Measurements from ENCODE around the gene NOL11.
"Not testable (repeated sequence)": the region's sequence is repeated elsewhere in the genome, so short reads cannot be mapped to it uniquely, and the experiment has no call there.

Gene NOL11

DNA sequence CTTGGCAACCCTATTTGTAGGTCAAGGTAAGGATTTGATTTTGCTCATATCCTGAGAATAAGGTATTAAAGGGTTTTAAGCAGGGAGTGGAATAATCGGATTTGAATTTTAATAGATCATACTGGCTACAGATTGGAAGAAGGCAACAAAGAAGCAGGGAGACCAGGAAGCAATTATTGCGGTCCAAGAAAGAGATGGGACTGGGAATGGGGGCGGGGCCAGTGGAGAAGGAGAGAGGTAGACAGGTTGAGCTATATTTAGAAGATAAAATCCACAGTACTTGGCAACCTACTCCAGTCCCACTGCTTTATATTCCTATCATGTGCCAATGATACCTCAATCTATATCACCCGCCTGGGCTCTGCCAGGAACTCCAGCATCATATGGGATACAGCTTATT lies 5.8 kb upstream of the NOL11 start:
- DNase-seq: no peak

DNA sequence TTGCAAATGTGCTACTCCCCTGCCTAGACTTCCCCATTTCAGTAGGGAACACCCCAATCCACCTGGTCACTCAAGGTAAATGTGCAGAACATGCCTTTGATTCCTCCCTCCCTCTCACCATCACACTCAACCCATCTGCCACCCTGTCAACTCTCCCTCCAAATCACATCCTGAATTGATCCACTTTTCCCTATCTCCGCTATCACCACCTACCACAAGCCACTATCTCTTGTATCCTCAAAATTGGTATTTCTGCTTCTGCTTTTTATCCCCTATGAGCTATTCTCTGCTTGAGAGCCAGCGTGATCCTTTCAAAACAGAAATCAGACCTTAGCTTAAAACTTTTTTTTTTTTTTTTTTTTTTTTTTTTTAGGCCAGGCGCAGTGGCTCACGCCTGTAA lies 5.4 kb upstream of the NOL11 start:
- DNase-seq: no peak

DNA sequence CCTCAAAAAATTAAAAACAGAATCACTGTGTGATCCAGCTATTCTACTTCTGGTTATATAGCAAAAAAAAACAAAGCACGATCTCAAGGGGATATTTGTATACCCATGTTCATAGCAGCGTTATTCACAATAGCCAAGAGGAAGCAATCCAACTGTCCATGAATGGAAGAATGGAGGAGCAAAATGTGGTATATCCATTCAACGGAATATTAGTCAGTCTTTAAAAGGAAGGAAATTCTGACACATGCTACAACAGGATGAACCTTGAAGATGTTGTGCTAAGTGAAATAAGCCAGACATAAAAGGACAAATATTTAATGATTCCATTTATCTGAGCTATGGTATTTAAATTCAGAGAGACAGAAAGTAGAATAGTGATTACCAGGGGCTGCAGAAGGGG lies 4.6 kb upstream of the NOL11 start:
- no peak for DNase-seq

DNA sequence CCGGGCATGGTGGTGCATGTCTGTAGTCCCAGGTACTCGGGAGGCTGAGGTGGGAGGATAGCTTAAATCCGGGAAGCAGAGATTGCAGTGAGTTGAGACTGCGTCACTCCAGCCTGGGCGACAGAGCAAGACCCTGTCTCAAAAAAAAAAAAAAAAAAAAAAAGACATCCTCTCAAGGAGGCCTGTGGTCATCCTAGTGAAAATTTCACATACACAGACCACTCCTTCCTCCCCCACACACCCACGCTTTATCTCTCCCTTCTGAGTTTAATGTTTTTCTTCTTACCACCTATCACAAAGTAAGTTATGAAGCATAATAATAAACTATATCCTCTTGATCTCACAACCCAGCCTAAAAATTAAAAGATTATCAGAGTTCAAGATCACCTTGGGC lies 1.3 kb upstream of the NOL11 start:
- DNase-seq: no peak

DNA sequence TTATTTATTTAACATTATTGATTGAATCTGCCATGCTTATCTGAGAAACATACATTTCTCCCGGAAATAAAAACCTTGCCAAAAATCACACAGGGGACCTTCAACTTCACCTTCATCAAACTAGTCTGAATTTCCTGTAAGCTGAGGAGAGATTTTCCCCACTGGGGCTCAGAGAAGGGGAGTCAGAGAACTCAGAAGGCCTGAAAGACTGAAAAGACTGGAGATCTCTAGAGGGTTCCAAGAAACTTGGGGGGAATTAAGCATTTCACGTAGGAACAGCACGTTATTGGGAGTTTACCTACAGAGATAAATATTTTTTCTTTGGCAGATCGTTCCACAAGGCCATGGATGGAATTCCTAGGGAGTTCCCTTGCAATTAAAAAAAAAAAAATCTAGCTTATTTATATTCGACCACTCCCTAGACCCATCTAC lies 528 bp upstream of the NOL11 start:
- DNase-seq: no peak

DNA sequence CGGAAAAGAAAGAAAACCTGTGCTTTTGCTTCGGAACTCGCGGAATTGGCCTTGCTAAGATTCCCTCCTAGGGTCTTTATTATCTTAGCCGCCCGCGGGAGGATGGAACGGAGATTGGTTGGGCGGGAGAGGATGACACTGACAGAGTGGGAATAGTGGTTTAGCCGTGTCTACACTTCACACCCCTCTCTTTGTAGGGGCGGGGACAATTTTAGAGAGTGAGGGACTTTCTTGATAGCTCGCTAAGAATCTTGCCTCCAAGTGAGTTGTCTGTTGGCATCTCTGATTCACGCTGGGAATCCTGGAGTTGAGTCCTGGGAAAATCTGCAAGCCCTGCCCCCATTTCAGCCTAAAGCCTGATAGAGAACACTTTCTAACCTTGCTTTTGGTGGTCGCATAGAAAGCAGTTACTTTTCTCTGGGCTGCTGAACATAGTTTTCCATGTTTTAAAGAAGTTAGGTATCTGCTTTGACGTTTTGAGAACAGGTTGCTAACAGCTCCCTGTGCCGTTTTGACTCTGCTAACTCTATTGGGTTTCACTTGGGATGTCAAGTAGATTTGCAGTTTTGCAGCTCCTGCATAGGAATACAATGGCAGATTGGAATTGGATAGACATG lies 697 bp downstream of the NOL11 start:
- DNase-seq: no peak

DNA sequence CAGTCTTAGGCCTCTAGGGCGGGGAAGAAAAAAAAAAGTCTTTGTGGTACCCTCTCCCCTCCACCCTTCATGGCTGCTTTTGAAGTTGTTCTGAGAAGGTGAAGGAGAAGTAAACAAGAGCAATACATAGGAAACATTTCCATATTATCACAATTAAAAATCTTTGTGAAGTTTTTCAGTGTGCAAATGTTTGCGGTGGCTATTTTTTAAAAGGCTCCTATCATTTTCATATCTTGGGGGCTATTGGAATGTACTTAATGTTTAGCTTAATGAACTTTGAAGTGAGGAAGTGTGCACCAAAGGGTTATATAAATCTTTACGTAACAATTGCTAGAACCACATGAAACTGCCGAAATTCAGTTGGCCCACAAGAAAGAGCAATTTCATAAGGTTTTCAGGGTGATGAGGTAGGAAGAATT lies 7.6 kb downstream of the NOL11 start:
- no peak for DNase-seq

DNA sequence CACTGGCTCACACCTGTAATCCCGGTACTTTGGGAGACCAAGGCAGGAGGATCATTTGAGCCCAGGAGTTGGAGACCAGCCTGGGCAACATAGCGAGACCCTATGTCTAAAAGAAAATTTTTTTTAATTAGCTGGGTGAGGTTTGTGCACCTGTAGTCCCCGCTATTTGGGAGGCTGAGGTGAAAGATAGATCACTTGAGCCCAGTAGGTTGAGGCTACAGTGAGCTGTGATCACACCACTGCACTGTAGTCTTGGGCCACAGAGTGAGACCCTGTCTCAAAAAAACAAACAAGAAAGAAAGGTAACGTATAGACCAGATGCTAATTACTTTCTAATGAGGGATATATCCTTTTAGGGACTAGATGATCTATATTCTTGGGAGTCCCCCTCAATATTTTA lies 8.1 kb downstream of the NOL11 start:
- no peak for DNase-seq

DNA sequence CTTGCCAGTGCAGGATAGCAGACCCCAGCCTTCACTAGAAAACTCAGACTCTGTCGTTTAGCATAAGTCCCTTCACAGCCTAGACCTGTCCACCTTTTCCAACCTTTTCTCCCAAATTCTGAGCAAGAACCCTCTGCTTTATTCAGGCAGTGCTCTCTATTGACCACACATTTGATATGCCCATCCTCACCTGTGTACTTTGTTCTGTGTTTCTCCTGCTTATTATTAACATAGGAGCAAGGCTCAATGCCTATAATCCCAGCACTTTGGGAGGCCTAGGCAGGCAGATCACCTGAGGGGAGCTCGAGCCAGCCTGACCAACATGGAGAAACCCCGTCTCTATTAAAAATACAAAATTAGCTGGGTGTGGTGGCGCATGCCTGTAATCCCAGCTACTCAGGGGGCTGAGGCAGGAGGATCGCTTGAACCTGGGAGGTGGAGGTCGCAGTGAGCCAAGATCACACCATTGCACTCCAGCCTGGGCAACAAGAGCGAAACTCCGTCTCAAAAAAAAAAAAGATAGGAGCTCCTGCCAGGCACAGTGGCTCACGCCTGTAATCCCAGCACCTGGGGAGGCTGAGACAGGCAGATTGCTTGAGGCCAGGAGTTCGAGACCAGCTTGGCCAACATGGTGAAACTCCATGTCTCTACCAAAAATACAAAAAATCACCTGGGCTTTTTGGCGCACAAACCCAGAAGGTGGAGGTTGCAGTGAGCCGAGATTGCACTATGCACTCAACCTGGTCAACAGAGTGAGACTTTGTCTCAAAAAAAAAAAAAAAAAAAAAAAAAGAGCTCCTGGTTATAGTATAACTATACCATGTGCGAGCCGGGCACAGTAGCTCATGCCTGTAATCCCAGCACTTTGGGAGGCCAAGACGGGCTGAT lies 9.7 kb downstream of the NOL11 start:
- DNase-seq: not testable (repeated sequence)

DNA sequence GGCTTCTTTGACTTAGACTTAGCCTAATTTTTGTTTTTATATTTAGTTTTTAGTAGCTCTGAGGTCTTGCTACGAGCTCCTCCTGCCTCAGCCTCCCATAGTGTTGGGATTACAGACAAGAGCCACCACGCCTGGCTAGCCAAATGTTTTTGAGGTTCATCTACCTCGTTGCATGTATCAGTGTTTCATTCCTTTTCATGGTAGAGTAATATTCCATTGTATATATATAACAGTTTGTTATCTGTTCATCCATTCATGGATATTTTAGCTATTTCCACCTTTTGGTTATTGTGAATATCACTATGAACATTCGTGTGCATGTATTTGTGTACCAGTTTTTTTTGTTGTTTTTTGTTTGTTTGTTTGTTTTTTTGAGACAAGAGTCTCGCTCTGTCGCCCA lies 12.2 kb downstream of the NOL11 start:
- no peak for DNase-seq

DNA sequence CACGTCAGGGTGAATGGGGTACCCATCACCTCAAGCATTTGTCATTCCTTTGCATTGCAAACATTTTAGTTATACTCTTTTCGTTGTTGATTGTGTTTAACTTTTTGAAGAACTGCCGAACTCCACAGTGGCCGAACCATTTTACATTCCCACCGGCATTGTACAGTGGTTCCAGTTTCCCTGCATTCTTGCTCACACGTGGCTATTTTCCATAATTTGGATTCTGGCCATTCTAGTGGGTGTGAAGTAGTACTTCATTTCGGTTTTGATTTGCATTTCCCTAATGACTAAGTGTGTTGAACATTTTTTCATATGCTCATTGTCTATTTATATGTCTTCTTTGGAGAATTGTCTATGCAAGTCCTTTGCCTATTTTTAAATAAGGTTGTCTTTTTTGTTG lies 13.0 kb downstream of the NOL11 start:
- no peak for DNase-seq

DNA sequence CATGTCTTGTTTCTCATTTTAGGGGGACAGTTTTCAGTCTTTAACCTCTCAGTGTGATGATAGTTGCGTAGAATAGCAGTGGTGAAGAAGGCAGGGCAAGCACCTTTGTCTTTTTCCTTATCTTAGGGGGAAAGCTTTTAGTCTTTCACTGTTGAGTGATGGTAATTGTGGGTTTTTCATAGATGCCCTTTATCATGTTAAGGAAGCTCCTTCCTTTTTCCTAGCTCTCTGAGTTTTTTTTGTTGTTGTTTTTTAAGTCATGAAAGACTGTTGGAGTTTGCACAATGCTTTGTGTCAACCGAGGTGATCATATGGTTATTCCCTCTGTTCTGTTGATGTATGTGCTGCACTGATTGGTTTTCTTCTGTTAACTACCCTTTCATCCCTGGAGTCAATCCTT lies 15.7 kb downstream of the NOL11 start:
- no peak for DNase-seq

DNA sequence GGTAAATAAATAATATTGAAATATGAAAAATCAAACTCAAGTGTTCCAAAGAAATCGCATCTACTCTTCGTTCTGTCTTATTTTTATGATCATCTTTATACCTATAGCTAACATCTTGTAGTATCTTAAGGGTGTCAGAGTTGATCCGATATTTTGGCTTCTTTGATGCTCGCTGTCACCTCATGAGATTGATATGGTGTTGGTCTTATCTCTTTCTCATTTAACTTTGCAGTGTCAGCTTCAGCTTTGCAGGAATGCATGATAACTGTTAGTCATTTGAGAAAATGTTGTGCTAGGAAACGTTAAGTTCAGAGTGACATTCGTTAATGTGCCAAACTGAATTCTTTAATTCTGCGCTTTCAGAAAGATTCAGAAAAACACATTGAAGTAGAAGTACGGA lies 19.4 kb downstream of the NOL11 start:
- no peak for DNase-seq

DNA sequence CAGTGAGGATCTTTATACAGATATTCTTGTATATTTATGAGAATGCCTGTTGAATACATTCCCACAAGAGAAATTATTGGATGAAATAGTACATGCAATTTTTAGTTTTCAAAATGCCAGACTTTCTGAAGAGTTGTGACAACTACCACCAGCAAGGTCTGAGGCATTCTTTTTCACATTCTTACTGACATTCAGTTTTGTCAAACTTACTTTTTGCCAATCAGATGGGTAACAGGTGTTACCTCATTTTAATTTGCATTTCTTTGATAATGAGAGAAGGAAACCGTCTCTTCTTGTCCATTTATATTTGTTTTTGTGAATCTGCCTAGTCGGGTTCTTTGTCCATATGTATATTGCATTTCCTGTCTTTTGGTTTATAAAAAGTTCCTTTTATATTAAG lies 24.3 kb downstream of the NOL11 start:
- no peak for DNase-seq

DNA sequence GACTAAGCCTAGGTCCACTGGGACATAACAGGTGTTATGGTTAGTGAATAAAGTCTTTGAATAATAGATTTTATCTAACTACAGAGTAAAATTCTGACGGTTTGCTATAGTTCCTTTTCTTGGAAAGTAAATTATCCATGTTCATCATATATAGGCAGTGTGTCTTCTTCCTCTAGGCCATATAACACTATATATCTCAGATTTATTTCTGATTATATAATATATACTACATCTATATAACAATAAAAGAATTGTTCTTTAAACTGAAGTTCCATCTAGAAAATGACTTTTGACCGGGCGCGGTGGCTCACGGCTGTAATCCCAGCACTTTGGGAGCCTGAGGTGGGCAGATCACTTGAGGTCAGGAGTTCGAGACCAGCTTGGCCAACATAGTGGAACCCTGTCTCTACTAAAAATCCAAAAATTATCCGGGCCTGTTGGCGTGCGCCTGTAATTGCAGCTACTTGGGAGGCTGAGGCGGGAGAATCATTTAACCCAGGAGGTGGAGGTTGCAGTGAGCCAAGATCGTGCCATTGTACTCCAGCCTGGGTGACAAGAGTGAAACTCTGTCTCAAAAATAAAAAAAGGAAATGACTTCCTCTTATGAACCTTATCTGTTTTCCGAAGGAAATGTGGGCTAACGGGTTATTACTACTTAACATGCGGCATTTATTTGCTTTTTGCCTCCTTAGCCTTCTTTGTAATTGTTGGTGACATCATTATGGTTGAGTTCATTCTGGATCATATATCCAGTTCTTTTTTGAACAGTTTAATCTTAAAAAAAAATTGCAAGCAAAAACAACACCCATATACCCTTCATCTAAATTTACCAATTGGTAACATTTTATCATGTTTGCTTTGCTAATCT lies 29.2 kb downstream of the NOL11 start:
- DNase-seq: no peak

DNA sequence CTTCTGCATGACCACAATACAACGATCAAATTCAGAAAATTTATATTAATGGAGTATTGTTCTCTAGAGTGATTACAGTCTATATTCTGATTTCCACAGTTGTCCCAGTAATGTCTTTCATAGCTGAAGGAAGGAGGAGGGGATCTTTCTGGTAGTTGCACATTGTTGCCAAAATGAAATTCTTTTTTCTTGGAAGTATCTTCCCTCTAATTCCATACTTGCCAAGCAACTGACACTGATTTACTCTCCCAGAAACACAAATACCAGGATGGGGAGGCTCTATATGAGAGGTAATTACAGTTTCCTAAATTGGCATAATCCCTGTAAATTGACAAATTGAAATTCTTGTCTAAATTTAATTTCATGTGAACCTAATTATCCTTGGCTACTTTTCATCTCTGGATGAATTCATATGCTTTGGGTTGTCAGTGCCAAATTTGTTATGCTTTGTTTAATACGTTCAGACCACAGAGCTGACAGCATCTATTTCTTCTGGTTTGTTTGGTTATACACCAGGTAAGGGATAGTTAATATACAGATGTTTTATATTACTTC lies 30.0 kb downstream of the NOL11 start:
- no peak for DNase-seq

DNA sequence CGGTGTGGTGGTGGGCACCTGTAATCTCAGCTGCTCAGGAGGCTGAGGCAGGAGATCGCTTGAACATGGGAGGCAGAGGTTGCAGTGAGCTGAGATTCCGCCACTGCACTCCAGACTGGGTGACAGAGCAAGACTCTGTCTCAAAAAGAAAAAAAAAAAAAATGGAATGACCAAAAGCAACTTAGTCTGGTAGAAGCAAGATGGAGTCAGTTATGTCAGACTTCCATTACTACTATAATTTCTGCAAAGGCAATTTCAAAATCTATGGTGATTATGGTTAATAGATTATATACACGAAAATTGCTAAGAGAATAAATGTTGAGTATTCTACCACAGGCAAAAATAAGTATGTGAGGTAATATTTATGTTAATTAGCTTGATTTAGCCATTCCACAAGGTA lies 32.3 kb downstream of the NOL11 start:
- no peak for DNase-seq

DNA sequence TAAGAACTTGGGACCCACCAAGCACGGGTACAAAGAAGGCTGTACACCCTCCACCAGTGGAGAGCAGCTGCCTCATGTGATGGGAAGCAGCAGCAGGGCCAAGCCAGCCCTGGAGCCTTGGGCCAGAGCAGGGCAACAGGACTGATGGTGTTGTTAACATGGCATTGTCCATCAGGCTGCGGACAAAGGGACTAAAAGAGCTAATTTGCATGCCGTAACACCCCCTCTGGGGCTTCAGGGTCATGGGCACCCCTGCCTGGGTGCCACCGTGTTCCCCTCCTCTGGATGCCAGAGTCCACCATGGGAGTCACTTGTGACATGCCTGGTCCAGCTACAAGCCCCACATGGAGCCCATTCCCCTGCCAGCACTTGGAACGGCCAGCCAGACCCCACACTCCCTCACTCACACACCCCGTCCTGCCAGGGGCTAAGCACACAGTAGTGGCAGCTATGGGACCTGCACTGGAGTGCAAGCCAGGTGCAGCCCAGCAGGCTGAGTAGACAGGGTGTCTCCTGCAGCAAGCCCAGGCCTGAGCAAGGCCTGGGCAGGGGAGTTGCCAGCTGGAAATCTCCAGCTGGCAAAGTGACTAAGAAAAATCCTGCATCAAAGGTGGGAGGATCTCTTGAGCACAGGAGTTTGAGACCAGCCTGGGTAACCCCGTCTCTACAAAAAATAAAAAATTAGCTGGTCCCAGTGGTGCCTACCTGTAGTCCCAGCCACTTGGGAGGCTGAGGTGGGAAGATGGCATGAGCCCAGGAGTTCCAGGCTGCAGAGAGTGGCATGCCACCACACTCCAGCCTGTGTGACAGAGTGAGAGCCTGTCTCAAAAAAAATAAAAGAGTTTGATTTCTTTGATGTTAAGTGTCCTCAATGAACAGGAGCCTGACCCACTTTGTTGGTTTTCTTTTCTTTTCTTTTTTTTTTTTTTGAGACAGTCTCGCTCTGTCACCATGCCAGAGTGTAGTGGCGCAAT lies 33.7 kb downstream of the NOL11 start:
- no peak for DNase-seq

DNA sequence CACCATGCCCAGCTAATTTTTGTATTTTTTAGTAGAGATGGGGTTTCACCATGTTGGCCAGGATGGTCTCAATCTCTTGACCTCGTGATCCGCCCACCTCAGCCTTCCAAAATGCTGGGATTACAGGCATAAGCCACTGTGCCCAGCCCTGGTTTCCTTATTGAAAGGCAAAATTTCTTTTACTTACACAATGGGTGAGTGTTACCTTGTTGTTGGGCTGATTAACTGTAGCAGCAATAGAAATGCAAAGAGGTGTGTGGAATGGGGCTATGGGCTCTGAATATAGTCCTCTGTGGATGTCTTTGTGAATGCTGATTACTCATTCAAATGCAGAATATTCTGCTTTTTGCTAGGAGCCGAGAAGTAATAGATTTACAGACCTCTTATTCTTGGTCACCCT lies 34.4 kb downstream of the NOL11 start:
- DNase-seq: not testable (repeated sequence)

DNA sequence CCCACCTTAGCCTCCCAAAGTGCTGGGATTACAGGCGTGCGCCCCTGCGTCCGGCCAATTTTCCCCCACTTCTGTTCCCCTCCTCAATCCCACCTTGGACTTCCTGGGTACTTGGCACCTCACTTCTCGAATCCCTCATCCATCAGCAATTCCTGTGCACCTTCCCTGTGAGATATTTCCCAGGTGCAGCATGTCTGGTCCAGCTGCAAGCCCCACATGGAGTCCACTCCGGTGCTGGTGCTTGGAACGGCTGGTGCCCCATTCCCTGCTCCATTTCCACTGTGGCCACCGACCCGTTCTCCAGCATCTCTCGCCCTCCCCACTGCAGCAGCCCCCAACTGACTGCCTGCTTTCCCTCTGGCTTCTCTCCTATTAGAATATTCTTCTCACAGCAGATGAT lies 35.3 kb downstream of the NOL11 start:
- DNase-seq: no peak

DNA sequence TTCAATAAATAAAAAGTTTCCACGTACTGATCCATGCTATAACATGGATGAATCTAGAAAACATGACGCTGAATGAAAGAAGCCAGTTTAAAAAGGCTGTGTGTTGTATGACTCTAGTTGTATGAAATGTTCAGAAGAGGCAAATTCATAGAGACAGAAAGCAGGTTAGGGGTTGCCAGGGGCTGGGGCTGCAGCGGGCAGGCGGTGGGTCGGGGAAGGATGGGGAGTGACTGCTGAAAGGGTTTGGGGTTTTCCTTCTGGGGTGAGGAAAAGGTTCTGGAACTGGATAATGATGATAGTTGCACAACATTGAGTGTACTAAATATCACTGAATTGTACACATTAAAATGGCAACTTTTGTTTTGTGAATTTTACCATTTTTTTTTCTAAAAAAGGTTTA lies 36.3 kb downstream of the NOL11 start:
- no peak for DNase-seq

DNA sequence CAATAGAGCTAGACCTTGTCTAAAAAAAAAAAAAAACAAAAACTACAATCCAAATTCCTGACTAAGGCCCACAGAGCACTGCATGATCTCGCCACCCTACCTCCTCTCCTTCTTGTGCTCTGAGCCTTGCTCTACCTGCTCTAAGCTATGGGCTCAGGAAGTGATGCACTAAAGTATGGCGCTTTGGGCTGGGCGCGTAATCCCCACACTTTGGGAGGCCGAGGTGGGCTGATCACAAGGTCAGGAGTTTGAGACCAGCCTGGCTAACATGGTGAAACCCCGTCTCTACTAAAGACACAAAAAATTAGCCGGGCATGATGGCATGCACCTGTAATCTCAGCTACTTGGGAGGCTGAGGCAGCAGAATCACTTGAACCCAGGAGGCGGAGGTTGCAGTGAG lies 37.0 kb downstream of the NOL11 start:
- not testable (repeated sequence) for DNase-seq

All from activated CD4-positive, CD25-positive, alpha-beta regulatory T cell (primary cell).